Measurements from ENCODE around the gene RPS6KB1. TPM values are rescaled to one million over a fixed set of nuclear protein-coding genes. Genes with fewer than 3 reads are reported as not detected.
A peak's percentile ranks its signal among the peaks of the same experiment; 100 is the strongest.
"Not testable (repeated sequence)": the region's sequence is repeated elsewhere in the genome, so short reads cannot be mapped to it uniquely, and the experiment has no call there.

Gene RPS6KB1
- total RNA-seq, 2 donors from 2014 or later, result 14.3 to 21.8 TPM

DNA sequence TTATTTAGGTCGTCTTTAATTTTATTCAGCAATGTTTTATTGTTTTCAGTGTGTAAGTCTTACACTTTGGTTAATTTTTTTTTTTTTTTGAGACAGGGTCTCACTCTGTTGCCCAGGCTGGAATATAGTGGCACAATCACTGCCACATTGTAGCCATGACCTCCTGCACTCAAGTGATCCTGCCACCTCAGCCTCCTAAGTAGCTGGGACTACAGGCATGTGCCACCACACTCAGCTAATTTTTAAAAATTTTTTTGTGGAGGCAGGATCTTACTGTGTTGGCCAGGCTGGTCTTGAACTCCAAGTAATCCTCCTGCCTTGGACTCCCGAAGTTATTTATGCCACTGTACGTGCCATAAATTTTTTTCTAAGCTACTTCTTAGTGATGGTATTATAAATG is 14.5 kb downstream of the RPS6KB1 start:
- TF ChIP-seq, protein P1, sequence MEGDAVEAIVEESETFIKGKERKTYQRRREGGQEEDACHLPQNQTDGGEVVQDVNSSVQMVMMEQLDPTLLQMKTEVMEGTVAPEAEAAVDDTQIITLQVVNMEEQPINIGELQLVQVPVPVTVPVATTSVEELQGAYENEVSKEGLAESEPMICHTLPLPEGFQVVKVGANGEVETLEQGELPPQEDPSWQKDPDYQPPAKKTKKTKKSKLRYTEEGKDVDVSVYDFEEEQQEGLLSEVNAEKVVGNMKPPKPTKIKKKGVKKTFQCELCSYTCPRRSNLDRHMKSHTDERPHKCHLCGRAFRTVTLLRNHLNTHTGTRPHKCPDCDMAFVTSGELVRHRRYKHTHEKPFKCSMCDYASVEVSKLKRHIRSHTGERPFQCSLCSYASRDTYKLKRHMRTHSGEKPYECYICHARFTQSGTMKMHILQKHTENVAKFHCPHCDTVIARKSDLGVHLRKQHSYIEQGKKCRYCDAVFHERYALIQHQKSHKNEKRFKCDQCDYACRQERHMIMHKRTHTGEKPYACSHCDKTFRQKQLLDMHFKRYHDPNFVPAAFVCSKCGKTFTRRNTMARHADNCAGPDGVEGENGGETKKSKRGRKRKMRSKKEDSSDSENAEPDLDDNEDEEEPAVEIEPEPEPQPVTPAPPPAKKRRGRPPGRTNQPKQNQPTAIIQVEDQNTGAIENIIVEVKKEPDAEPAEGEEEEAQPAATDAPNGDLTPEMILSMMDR (IDR thresholded peaks at IDR 0.05), result no peak
- DNase-seq (ENCODE audit: low spot score), result no peak
- no peak overlapping the region for H3K27ac ChIP-seq
- H3K9me3 ChIP-seq, result no peaks in the 10 kb centered on the region
- peaks cover 1% of the 10 kb centered on the region for H3K36me3 ChIP-seq
- no peaks in the 10 kb centered on the region for H3K4me1 ChIP-seq
- H3K4me3 ChIP-seq, result no peak overlapping the region
- no peaks in the 10 kb centered on the region for H3K27me3 ChIP-seq

DNA sequence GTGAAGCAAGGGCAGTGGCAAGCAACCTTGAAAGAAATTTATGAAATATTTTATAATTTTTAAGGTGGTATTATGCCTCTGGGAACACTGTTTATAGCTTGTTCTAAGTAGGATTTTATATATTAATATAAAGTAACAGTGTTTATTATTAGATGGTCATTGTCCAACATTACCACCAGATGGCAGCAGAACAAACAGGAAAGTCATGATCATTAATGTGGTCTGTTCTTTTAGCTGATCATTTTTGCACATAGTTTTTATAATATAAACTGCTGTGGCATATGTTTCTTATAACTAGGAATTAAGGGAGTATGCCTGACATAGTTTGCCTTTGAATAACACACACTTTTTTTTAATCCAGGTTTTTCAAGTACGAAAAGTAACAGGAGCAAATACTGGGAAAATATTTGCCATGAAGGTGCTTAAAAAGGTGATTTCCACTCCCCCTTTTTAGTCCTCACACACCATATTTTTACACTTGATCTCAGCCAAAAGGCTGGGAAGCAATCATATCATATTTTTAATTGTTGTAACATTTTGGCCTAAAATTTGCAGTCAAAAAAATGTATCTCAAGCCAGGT is 21.4 kb downstream of the RPS6KB1 start:
- H3K27me3 ChIP-seq, result no peaks in the 10 kb centered on the region
- TF ChIP-seq, protein P1 (IDR thresholded peaks at IDR 0.05), result peak; percentile 45 to 73
- no peak overlapping the region for H3K4me3 ChIP-seq
- H3K4me1 ChIP-seq, result no peaks in the 10 kb centered on the region
- no peak for DNase-seq (ENCODE audit: low spot score)
- no peaks in the 10 kb centered on the region for H3K9me3 ChIP-seq
- peaks cover 56% of the 10 kb centered on the region for H3K36me3 ChIP-seq
- H3K27ac ChIP-seq, result no peak overlapping the region

DNA sequence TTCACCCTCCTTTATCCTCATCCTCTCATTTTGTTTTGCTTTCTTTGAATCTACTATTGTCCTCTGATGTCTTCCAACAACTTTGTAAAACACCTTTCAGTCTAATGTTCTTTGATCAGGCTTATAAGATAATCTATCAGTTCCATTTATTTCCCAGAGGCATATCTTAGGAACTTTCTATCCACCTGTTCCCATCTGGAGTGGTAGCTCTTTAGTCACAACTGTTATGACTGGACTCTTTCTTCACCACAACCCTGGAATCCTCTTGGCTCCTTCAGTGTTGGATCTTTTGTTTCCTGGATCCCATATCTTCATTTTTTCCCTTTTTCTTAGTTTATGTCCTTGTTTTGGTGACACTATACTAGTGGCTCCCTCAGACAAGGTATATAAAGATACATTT is 23.5 kb downstream of the RPS6KB1 start:
- no peak for DNase-seq (ENCODE audit: low spot score)
- TF ChIP-seq, protein P1 (IDR thresholded peaks at IDR 0.05), result no peak
- Histone ChIP-seq H3K4me1 (no peaks in the 10 kb centered on the region), H3K27me3 (no peaks in the 10 kb centered on the region), H3K9me3 (no peaks in the 10 kb centered on the region), H3K4me3 (no peak overlapping the region), H3K36me3 (peaks cover 75% of the 10 kb centered on the region), H3K27ac (no peak overlapping the region)

DNA sequence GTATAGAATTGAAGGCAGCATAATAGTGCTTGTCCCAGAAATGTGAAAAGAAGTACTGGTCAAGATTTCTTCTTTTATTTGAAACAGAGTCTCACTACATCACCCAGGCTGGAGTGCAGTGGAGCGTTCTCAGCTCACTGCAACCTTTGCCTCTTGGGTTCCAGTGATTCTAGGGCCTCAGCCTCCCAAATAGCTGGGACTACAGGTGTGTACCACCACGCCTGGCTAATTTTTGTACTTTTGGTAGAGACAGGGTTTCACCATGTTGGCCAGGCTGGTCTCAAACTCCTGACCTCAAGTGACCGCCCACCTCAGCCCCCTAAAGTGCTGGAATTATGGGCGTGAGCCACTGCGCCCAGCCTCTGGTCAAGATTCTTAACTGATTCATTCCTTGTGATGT is 27.7 kb downstream of the RPS6KB1 start:
- DNase-seq (ENCODE audit: low spot score); H3K4me1 ChIP-seq; H3K27me3 ChIP-seq; H3K27ac ChIP-seq; H3K4me3 ChIP-seq; H3K9me3 ChIP-seq: not testable (repeated sequence)
- H3K36me3 ChIP-seq, result peaks cover 77% of the 10 kb centered on the region

DNA sequence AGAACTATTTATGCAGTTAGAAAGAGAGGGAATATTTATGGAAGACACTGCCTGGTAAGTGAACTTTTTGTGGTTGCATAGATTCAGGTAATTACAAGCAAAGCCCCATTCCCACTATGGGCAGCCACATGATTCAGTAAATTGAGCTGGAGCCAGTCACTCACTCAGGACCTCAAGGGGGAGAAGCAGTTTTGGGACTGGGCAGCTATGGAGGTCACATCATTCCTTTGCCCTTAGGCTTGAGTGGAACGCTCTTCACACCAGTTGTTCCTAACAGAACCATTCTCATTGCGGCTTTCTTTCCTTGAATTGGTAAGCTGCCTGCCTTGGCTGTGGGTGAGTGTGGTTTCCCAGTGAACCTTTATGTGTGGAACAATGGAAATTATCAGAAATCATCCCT is 37.2 kb downstream of the RPS6KB1 start:
- H3K9me3 ChIP-seq; H3K4me3 ChIP-seq; H3K27me3 ChIP-seq; H3K4me1 ChIP-seq; H3K27ac ChIP-seq; DNase-seq (ENCODE audit: low spot score): not testable (repeated sequence)
- H3K36me3 ChIP-seq, result peaks cover 85% of the 10 kb centered on the region

DNA sequence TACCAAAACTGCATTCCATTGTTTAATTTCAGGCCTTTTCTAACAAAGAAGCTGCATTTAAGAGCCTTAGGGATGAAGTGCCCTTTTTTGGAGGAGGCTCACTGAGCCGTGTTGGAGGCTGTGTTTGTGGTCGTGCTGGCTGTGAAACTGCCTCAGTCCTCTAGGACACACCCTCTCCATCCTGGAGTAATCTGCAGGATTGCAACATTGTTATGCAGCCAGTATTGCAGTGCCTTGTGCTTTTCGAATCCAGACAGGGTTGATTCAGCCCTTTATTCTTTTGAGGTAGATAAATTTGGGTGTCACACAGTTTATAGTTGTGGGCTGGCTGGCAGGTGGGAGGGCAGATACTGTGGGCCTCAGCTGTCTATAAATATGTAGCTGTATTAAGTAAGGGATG is 37.8 kb downstream of the RPS6KB1 start:
- H3K27ac ChIP-seq; H3K27me3 ChIP-seq; H3K4me1 ChIP-seq; DNase-seq (ENCODE audit: low spot score); H3K9me3 ChIP-seq; H3K4me3 ChIP-seq: not testable (repeated sequence)
- H3K36me3 ChIP-seq, result peaks cover 88% of the 10 kb centered on the region

DNA sequence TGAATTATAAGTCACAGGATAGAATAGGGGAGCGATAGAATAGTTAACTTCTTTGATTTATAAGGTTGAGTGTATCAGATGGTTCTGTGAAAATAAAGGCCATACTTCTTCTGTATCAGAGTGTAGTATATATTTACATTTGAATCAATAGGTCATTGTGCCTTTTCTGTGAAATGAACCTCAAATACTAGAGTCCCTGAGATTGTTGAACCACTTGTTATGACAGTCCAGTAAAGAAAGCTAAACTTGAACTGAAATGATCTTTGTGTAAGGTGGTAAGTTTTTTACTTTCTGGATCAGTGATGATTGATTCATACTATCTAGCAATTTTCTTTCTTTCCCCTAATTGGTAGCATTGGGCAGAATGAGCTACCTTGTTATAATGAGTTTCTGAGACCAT is 40.4 kb downstream of the RPS6KB1 start:
- not testable (repeated sequence) for H3K27me3 ChIP-seq; H3K27ac ChIP-seq; DNase-seq (ENCODE audit: low spot score); H3K4me3 ChIP-seq; H3K4me1 ChIP-seq; H3K9me3 ChIP-seq
- H3K36me3 ChIP-seq, result peaks cover 91% of the 10 kb centered on the region

DNA sequence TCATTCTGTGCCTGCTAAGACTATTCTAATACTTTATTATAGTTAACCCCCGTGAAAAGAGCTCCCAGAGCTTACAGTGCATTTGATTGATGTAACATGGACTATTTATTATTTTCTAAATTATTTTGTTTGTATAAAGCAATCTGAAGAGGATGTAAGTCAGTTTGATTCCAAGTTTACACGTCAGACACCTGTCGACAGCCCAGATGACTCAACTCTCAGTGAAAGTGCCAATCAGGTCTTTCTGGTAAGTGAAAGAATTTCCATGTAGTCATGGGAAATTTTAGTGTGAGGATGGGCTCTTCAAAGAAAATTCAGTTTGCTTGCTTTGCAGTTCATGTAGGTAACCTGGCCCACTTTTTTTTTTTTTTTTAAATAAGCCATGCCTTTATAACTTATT is 47.8 kb downstream of the RPS6KB1 start:
- H3K27ac ChIP-seq; DNase-seq (ENCODE audit: low spot score); H3K27me3 ChIP-seq; H3K4me1 ChIP-seq; H3K4me3 ChIP-seq; H3K9me3 ChIP-seq: not testable (repeated sequence)
- H3K36me3 ChIP-seq, result peaks cover 58% of the 10 kb centered on the region
